HG03025 (cell line): ENCODE measurements around the gene SERGEF.

Experiments used
- ATAC-seq: cut with Tn5 transposase; IDR thresholded peaks from one replicate; pipeline ENCODE4 v1.9.1; 2021; ENCODE audit warnings: mild to moderate bottlenecking, moderate library complexity; ENCODE audit not compliant: unreplicated experiment, low FRiP score

SERGEF gene

DNA sequence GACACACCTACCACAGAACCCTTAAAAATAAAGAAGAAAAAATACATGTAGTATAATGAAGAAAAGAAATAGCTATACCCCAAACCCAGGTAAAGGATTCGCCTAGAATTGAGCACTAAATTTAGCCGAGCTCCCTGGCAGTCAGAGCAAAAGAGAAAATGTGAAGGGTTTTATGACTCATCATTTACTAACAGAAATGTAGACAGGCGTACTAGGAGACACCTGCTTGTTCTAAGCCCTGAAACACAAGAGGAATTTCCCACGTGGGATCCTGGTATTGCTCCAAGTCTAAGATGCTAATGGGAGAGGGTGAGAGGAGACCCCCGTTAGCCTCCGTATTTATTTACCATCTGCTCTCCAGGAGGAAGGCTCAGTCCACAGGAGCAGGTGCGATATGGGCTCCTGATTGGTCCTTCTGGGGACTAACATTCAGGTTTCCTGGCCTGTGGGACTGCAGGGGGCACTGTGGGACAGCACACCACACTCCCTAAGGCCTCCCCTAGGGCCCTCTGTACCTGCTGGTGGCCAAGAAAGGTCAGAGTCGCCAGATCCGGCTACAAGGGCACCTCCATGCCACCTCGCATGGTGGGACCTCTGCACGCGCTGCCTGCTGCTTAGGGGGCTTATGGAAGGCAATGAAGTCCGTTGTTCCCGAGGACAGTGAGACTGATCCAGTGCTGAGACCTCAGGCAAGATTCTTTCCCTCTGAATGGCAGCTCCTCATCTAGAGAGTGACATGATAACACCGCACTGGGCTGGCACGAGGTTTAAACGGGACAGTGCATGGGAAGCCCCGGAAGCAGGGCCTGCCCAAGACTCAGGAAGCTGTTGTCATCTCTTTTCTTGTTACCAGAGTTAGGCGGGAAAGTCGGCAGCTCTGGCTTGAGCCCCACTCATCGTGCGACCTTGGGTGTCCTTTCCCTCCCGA lies 252.5 kb downstream of the SERGEF start:
- no peak for ATAC-seq

DNA sequence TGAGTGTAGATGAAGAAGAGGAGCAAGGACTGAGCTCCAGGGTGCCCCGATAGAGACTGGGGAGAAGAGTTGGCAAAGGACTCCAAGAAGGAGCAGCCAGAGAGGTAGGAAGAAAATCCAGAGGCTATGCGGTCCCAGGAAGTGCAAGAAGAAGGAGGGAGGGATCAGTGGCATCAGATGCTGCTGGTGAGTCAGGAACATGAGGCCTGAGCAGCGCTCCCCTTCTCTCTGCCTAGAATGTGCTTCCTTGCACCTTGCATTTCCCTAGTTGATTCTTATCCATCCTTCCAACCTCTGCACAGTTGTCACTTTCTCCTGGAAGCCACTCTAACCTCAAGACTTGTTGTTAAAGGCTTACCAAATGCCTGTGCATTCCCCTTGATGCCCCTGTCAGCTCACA lies 257.0 kb downstream of the SERGEF start:
- no peak for ATAC-seq

DNA sequence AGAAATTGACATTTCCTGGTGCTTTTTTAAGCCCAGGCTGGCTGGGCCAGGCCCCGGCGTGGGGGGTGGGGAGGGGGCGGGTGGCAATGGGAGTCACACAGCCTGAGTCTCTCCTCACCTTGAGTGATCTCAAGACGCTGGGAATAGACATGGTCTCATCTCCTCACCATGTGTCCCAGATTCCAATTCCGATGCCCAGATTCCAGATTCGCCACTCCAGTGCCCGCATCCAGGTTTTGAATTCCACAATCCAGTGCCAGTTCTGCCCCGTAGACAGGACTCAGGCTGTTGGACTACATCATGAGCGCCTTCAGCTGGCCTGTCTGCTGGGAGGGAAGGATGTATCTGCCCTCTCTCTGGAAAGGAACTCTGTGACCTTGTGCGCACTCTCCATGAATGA lies 259.2 kb downstream of the SERGEF start:
- no peak for ATAC-seq

GRCh38 chr11:17753153-17753552 lies 259.7 kb downstream of the SERGEF start:
- no peak for ATAC-seq

GRCh38 chr11:17752144-17752543 lies 260.7 kb downstream of the SERGEF start:
- ATAC-seq: no peak

- no peak for ATAC-seq
Measured at GRCh38 chr11:17751558-17751957, 261.3 kb downstream of the SERGEF start.

DNA sequence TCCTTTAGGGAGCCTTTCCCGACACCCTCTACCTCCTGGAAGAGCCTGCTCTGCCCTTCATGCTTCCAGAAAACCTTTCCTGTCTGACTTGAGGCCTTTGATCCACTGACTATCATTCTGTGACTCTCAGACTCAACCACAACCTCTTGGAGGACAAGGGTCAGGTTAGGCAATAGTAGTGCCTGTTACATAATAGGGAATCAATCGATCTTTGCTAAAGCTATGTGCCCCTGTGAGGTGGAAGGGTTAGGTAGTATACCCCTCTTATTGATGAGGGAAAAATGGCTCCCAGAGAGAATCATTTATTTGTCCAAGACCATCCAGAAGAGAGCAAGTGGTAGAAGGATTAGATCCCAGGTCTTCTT lies 262.1 kb downstream of the SERGEF start:
- no peak for ATAC-seq

GRCh38 chr11:17750013-17750800 lies 262.6 kb downstream of the SERGEF start:
- no peak for ATAC-seq

- no peak for ATAC-seq
Measured at GRCh38 chr11:17748761-17749721, 263.8 kb downstream of the SERGEF start.

DNA sequence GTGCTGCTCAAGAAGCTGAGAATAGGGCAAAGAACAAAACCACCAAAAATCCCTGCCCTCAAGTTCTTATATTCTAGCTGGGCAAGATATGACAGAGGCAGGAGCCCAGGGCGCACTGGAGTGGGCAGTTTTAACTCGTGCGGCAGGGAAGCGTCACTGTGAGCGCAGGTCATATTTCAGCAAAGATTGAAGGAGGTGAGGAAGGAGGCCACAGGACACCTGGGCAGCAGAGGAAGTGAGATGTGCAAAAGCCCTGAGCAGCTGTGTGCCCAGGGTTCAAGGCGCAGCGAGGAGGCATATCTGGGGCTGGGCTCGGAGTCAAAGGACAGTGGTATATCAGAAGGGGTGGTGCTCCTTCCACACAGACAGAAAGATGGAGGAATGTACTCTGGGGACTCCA lies 264.8 kb downstream of the SERGEF start:
- no peak for ATAC-seq

DNA sequence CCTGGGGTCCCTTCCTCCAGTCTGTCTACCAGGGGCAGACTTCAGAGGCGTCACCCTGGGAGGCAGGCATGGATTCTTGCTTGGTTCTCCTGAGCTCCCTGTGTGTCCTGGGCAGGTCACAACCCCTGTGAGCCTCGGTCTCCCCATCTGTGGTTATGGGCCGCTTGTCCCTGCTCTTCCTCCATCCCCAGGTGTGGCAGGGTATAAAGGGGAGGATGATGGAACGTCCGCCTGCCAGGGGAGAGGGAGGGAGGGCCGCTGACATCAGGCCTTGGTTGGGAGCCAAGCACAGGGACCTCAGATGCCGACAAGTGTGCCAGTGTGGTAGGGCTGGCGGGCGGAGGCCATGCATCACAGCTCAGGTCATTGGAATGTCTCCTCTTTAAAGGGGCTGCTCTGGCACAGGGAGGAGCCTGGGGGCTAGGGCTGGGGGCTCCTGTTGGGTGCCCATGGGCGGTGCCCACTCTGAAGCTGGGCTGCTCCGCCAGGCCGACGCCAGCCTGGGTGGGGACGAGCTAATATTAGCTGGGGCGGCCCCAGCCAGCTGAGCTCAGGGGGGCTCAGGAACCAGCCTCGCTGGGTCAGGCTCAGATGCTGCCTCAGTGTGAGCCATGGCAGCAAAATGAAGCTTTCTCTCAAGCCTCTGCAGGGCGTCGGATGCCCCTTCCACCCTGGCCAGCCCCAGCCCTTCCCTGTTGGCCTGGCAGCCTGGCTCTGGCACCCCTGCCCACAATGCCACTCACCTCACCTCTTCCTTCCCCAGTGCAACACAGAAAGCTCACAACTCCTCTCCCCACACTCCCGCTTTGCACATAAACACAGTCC lies 265.5 kb downstream of the SERGEF start:
- ATAC-seq: no peak

DNA sequence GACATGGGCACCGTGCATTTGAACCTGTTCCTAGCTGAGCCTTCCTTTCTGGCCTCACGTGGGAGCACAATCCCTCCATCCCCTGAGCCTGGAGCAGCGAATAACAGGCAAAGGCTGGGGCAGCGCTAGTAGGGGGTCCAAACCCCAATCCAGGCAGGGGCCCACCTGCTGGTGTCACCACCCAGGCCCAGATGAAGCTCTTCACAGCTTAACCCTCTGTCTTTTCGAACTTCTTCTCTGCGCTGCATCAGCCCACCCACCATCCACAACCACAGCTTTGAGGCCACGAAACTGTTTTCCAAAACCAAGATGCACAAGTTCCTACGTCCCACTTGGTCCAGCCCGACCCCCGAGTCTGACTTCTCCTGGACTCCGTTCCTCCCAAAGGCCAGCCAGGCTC lies 266.8 kb downstream of the SERGEF start:
- no peak for ATAC-seq

GRCh38 chr11:17745023-17745772 lies 267.6 kb downstream of the SERGEF start:
- ATAC-seq: no peak

DNA sequence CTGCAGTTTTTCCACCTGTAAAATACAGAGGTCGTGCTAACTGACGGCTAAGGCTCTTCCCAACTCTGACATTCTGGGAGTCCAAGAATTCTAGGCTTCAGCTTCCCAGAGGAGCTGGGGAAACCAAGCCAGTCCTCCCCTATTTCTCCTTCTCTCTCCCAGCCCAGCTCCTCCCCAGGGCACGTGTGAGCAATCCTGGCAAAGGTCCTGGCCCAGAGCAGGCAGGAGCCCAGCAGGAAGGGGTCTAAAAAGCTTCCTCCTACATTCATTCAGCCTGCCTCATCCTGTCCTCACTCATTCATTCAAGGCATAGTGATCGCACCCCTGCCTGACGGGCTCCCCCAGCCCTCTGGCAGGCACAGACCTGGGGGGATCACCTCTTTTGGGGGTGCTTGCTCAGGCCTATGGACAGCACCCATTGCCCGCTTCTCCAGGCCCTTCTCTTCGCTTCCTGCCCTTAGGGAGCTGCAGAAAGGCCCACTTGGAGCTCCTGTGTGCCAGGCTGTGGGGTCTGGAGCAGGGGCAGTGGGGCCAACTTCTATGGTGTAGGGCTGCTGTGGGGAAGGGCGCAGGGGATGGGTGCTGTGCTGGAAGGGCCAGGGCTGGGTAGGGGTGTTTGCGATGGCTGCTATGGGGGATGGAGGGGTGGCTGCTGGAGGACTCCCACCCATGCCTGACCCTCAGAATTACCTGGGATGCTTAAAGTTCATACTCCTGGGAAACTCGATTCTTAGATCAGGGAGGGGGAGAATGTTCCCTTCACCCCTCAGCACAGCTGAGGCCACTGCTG lies 268.5 kb downstream of the SERGEF start:
- ATAC-seq: no peak

DNA sequence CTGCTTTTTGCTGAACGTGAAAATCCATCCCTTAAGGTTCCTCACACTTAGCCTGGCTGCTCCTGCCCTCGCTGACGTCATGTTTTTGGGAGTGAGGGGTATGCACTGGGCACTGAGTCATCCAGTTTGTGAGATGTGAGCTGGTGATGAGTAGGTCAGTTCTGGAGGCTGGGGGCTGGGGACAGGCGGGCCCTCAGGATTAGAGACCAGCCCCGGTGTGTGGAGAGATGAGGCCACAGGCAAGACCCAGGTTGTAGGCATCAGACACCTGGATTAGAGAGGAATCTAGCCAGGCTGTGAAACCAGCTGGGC lies 269.1 kb downstream of the SERGEF start:
- no peak for ATAC-seq

- ATAC-seq: no peak
Measured at GRCh38 chr11:17743026-17743807, 269.6 kb downstream of the SERGEF start.

- ATAC-seq: no peak
Measured at GRCh38 chr11:17742019-17742418, 270.8 kb downstream of the SERGEF start.

GRCh38 chr11:17741487-17741886 lies 271.4 kb downstream of the SERGEF start:
- ATAC-seq: no peak
